ENCODE data around the gene DMRTC2.

The DMRTC2 gene

GRCh38 chr19:41845051-41845590 lies 279 bp downstream of the DMRTC2 start:
- no peak for TF ChIP-seq CTCF (IDR thresholded peaks at IDR 0.05; ENCODE audit: insufficient read depth, missing control alignments)
- FAIRE-seq (no peak), DNase-seq (ENCODE audit: insufficient read length, low spot score) (no peak)

DNA sequence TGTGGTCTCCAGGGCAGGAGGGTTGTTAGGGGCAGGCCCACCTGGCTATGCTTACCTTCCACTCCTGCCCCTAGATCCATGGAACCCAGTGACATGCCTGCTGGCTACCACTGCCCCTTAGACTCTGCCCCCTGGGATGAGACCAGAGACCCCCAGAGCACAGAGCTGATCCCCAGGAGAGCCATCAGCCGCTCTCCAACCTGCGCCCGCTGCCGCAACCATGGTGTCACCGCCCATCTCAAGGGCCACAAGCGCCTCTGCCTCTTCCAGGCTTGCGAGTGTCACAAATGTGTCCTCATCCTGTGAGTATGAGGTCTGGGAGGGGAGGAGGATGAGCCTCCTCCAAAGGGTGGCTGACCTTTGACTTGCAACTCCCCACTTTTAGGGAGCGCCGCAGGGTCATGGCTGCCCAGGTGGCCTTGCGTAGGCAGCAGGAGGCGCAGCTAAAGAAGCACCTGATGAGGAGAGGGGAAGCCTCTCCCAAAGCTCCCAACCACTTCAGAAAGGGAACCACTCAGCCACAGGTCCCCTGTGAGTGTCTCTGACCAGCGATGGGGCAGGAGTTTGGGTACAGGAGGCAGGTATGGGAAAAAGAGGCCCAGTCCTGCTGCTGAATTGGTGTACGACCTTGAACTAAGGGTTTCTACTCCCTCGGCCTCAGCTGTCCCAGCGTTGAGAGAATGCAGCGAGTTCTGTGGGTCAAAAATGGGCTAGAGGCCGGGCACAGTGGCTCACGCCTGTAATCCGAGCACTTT lies 2.7 kb downstream of the DMRTC2 start:
- TF ChIP-seq CTCF (IDR thresholded peaks at IDR 0.05; ENCODE audit: insufficient read depth, missing control alignments): no peak
- DNase-seq (ENCODE audit: insufficient read length, low spot score): no peak
- FAIRE-seq: no peak

- no peak for FAIRE-seq
- no peak for TF ChIP-seq CTCF (IDR thresholded peaks at IDR 0.05; ENCODE audit: insufficient read depth, missing control alignments)
- no peak for DNase-seq (ENCODE audit: insufficient read length, low spot score)
Measured at GRCh38 chr19:41848666-41849065, 3.8 kb downstream of the DMRTC2 start.

GRCh38 chr19:41849067-41849466 lies 4.2 kb downstream of the DMRTC2 start:
- no peak for DNase-seq (ENCODE audit: insufficient read length, low spot score)
- FAIRE-seq: no peak
- no peak for TF ChIP-seq CTCF (IDR thresholded peaks at IDR 0.05; ENCODE audit: insufficient read depth, missing control alignments)

DNA sequence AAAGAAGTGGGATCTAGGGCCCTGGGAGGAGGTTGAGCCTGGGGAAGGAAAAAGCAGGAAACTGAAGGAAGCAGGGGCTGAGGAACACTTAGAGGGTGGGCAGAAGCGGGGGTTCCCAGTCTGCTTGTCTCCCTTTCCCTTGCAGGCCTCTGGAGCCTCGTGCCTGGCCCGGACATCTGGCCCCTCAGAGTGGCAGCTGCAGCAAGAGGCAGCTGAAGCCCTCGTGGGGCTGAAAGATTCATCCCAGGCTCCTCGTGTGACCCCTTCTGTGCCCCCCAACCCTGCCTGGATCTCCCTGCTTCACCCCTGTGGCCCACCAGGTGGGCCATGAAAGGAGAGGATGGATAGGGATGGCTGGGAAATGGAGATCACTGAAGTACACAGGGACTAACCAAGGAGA lies 5.5 kb downstream of the DMRTC2 start:
- no peak for TF ChIP-seq CTCF (IDR thresholded peaks at IDR 0.05; ENCODE audit: insufficient read depth, missing control alignments)

DNA sequence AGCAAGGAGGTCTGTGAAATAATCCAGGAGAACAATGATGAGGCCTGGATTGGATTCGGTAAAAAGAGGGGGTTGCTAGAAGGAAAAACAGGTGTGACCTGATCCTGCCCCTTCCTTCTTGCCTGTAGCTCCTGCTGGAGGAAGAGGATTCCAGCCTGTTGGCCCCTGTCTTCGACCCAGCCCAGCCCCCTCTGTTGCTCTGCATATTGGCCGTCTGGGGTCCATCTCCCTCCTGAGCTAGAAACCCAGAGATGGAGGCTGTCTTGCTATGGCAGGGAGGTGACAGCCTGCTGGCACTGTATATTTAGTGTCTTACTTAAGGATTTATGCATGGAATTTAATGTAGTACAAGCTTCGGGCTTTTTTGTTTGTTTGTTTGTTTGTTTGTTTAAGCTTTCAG lies 6.6 kb downstream of the DMRTC2 start:
- no peak for DNase-seq (ENCODE audit: insufficient read length, low spot score)
- no peak for FAIRE-seq
- no peak for TF ChIP-seq CTCF (IDR thresholded peaks at IDR 0.05; ENCODE audit: insufficient read depth, missing control alignments)

More for the DNA sequence above, 5.5 kb downstream of the DMRTC2 start:
- FAIRE-seq (no peak), DNase-seq (ENCODE audit: insufficient read length, low spot score) (no peak)

GRCh38 chr19:41853344-41853743 lies 8.5 kb downstream of the DMRTC2 start:
- DNase-seq (ENCODE audit: insufficient read length, low spot score) (no peak), FAIRE-seq (no peak)
- no peak for TF ChIP-seq CTCF (IDR thresholded peaks at IDR 0.05; ENCODE audit: insufficient read depth, missing control alignments)

Measured in D721Med (cell line).